DOHH2 (cell line): ENCODE data around the gene SHISA5.
A peak's percentile ranks its signal among the peaks of the same experiment; 100 is the strongest.

Source experiments
- H3F3A ChIP-seq: fragments of 200-600 bp; sonication (generic), shearing (Covaris generic); 2 replicates; pipeline ENCODE4 v1.6.0; 2016; ENCODE audit warnings: antibody characterized with exemption, mild to moderate bottlenecking; ENCODE audit not compliant: control insufficient read depth, insufficient read depth
- H3K27ac ChIP-seq: fragments of 200-600 bp; sonication (generic); 2 replicates; pipeline ENCODE4 v1.5.1; 2014; ENCODE audit warnings: low read depth, mild to moderate bottlenecking, low read length, moderate library complexity
- H3K27me3 ChIP-seq: fragments of 200-600 bp; sonication (generic); 2 replicates; pipeline ENCODE4 v1.6.1; 2014; ENCODE audit warnings: mild to moderate bottlenecking, low read length, mixed read lengths; ENCODE audit not compliant: control insufficient read depth
- H3K36me3 ChIP-seq: fragments of 200-600 bp; sonication (generic); 2 replicates; pipeline ENCODE4 v1.6.1; 2014; ENCODE audit warnings: mild to moderate bottlenecking, low read length, moderate library complexity, mixed read lengths; ENCODE audit not compliant: control insufficient read depth
- H3K4me1 ChIP-seq: fragments of 200-600 bp; sonication (generic); 2 replicates; pipeline ENCODE4 v1.6.1; 2014; ENCODE audit warnings: mild to moderate bottlenecking, low read length, mixed read lengths; ENCODE audit not compliant: control insufficient read depth
- H3K4me2 ChIP-seq: fragments of 200-600 bp; sonication (generic); 2 replicates; pipeline ENCODE4 v1.6.0; 2014; ENCODE audit warnings: mild to moderate bottlenecking, low read length, moderate library complexity
- H3K4me3 ChIP-seq: fragments of 200-600 bp; sonication (generic); 2 replicates; pipeline ENCODE4 v1.5.1; 2014; ENCODE audit warnings: mild to moderate bottlenecking, low read length, mixed read lengths
- H3K79me2 ChIP-seq: fragments of 200-600 bp; sonication (generic); 2 replicates; pipeline ENCODE4 v1.6.1; 2014; ENCODE audit warnings: mild to moderate bottlenecking, low read length, mixed read lengths; ENCODE audit not compliant: control insufficient read depth
- H3K9me2 ChIP-seq: fragments of 200-600 bp; sonication (generic); replicated peaks from 2 replicates; pipeline ENCODE4 v1.6.1; 2014; ENCODE audit warnings: mild to moderate bottlenecking, low read length, mixed read lengths; ENCODE audit not compliant: control insufficient read depth
- H3K9me3 ChIP-seq: fragments of 200-600 bp; sonication (generic); 2 replicates; pipeline ENCODE4 v1.6.1; 2014; ENCODE audit warnings: antibody characterized with exemption, low read length, mixed read lengths; ENCODE audit not compliant: control insufficient read depth, insufficient read depth
- H4K20me1 ChIP-seq: fragments of 200-600 bp; sonication (generic); 2 replicates; pipeline ENCODE4 v1.6.0; 2014; ENCODE audit warnings: low read depth, mild to moderate bottlenecking, antibody characterized with exemption, low read length, moderate library complexity; ENCODE audit not compliant: control insufficient read depth, insufficient read depth
- CTCF ChIP-seq: fragments of 200-600 bp; sonication (generic); IDR thresholded peaks from one replicate; pipeline ENCODE4 v1.5.1; 2014; ENCODE audit warnings: antibody characterized with exemption, mild to moderate bottlenecking, low read depth, low read length; ENCODE audit not compliant: poor library complexity, severe bottlenecking
- EZH2phosphoT487 ChIP-seq: fragments of 200-600 bp; sonication (generic); IDR thresholded peaks from 2 replicates; pipeline ENCODE4 v1.6.1; 2017; ENCODE audit warnings: borderline replicate concordance, mild to moderate bottlenecking, antibody characterized with exemption, low read length, moderate library complexity, mixed read lengths

SHISA5 gene

GRCh38 chr3:48500656-48501055 is 3.3 kb downstream of the SHISA5 start:
- H3K27ac ChIP-seq = no peak overlapping the region
- no peak overlapping the region for H3K4me2 ChIP-seq
- H3K9me2 ChIP-seq = no peaks in the 10 kb centered on the region
- H4K20me1 ChIP-seq = no peaks in the 10 kb centered on the region
- no peak overlapping the region for H3K4me3 ChIP-seq
- no peaks in the 10 kb centered on the region for H3K36me3 ChIP-seq
- no peaks in the 10 kb centered on the region for H3K9me3 ChIP-seq
- no peak for TF ChIP-seq CTCF
- no peak for TF ChIP-seq EZH2phosphoT487
- peaks cover 5% of the 10 kb centered on the region; the same call in 1 of the 2 replicates for H3K79me2 ChIP-seq
- no peaks in the 10 kb centered on the region for H3K27me3 ChIP-seq
- peaks cover 4% of the 10 kb centered on the region; the same call in 1 of the 2 replicates for H3F3A ChIP-seq
- H3K4me1 ChIP-seq = peaks cover 26% of the 10 kb centered on the region

- no peaks in the 10 kb centered on the region for H3K9me3 ChIP-seq
Observed at GRCh38 chr3:48493203-48493501, 10.8 kb downstream of the SHISA5 start.

GRCh38 chr3:48492461-48493202 is 11.3 kb downstream of the SHISA5 start:
- Histone ChIP-seq H3K9me2 (no peaks in the 10 kb centered on the region), H3F3A (peaks cover 12% of the 10 kb centered on the region), H3K4me1 (peaks cover 19% of the 10 kb centered on the region), H3K4me2 (peak overlapping the region; percentile 60), H4K20me1 (no peaks in the 10 kb centered on the region), H3K27ac (peak overlapping the region; percentile 60), H3K9me3 (no peaks in the 10 kb centered on the region), H3K36me3 (no peaks in the 10 kb centered on the region), H3K27me3 (no peaks in the 10 kb centered on the region), H3K79me2 (no peaks in the 10 kb centered on the region), H3K4me3 (peak overlapping the region; percentile 32)
- TF ChIP-seq CTCF = no peak
- no peak for TF ChIP-seq EZH2phosphoT487

More at GRCh38 chr3:48493203-48493501, 10.8 kb downstream of the SHISA5 start:
- peak overlapping the region; percentile 60; the same call in 1 of the 2 replicates for H3K27ac ChIP-seq
- TF ChIP-seq CTCF (no peak), EZH2phosphoT487 (no peak)
- H3K36me3 ChIP-seq = no peaks in the 10 kb centered on the region
- peaks cover 23% of the 10 kb centered on the region for H3K4me1 ChIP-seq
- no peak overlapping the region for H3K4me3 ChIP-seq
- H3K4me2 ChIP-seq = peak overlapping the region; percentile 60; the same call in 1 of the 2 replicates
- H3K9me2 ChIP-seq = no peaks in the 10 kb centered on the region
- no peaks in the 10 kb centered on the region for H3K79me2 ChIP-seq
- no peaks in the 10 kb centered on the region for H3K27me3 ChIP-seq
- H3F3A ChIP-seq = peaks cover 14% of the 10 kb centered on the region
- H4K20me1 ChIP-seq = no peaks in the 10 kb centered on the region
